OCI-LY3 (cell line): ENCODE results near the gene MEAF6.

Source experiments
- CTCF ChIP-seq: fragments of 200-600, 300-600 bp; sonication (generic); IDR thresholded peaks from 2 replicates; pipeline ENCODE4 v1.5.1; 2014; ENCODE audit warnings: antibody characterized with exemption, low read length, low read depth
- EZH2phosphoT487 ChIP-seq: fragments of 200-600 bp; shearing (Covaris generic); IDR thresholded peaks from 2 replicates; pipeline ENCODE4 v1.6.1; 2018; ENCODE audit warnings: antibody characterized with exemption, mixed run types, low read depth

GRCh38 chr1:37442644-37443043 lies 71.9 kb downstream of the MEAF6 start:
- TF ChIP-seq CTCF (no peak), EZH2phosphoT487 (no peak)
